Stimulated activated CD8-positive, alpha-beta memory T cell treated with anti-CD3 and anti-CD28 coated beads, Interleukin-12 subunit alpha, Interleukin-12 subunit beta, amount 100 ng/mL, for 24 hours (primary cell): ENCODE measurements around the gene NKX2-3.

Experiments
- DNase-seq: peaks from one replicate; pipeline ENCODE4 v3.0.0-alpha.2; 2020; ENCODE audit errors: extremely low read depth

The NKX2-3 gene

GRCh38 chr10:99532687-99533495 is at the start of gene NKX2-3:
Gene NKX2-3 (plus strand): TSS chr10:99532942. CDS start chr10:99533132, 190 bp downstream.
- peak; percentile 26 for DNase-seq

- no peak for DNase-seq
These were observed 47.8 kb upstream of the NKX2-3 start for GRCh38 chr10:99484626-99485581.

- DNase-seq: no peak
These were observed 45.5 kb upstream of the NKX2-3 start for GRCh38 chr10:99487125-99487807.

- DNase-seq: no peak
These were observed 43.5 kb upstream of the NKX2-3 start for GRCh38 chr10:99489271-99489670.

- no peak for DNase-seq
These were observed 35.3 kb upstream of the NKX2-3 start for GRCh38 chr10:99497343-99498025.

GRCh38 chr10:99506416-99506815 is 26.3 kb upstream of the NKX2-3 start:
- DNase-seq: no peak

- DNase-seq: no peak
These were observed 25.5 kb upstream of the NKX2-3 start for GRCh38 chr10:99507265-99507664.

GRCh38 chr10:99513061-99513460 is 19.7 kb upstream of the NKX2-3 start:
- no peak for DNase-seq

GRCh38 chr10:99519690-99520039 is 13.1 kb upstream of the NKX2-3 start:
- no peak for DNase-seq

GRCh38 chr10:99520040-99520846 is 12.5 kb upstream of the NKX2-3 start:
- no peak for DNase-seq

- DNase-seq: no peak
These were observed 11.6 kb upstream of the NKX2-3 start for GRCh38 chr10:99520847-99521764.

GRCh38 chr10:99521765-99522469 is 10.8 kb upstream of the NKX2-3 start:
- DNase-seq: no peak

- no peak for DNase-seq
These were observed 10.1 kb upstream of the NKX2-3 start for GRCh38 chr10:99522470-99523250.

GRCh38 chr10:99523251-99523773 is 9.4 kb upstream of the NKX2-3 start:
- DNase-seq: no peak

- no peak for DNase-seq
These were observed 8.6 kb upstream of the NKX2-3 start for GRCh38 chr10:99524050-99524666.

- DNase-seq: no peak
These were observed 7.9 kb upstream of the NKX2-3 start for GRCh38 chr10:99524736-99525380.

- no peak for DNase-seq
These were observed 6.8 kb upstream of the NKX2-3 start for GRCh38 chr10:99525897-99526296.
